Measurements from ENCODE around the gene MAGOH. TPM values are rescaled to one million over a fixed set of nuclear protein-coding genes. Genes with fewer than 3 reads are reported as not detected.

Gene MAGOH
- total and polyA plus RNA-seq, 4 donors: 16.4 to 32.5 (median 26.5) TPM

DNA sequence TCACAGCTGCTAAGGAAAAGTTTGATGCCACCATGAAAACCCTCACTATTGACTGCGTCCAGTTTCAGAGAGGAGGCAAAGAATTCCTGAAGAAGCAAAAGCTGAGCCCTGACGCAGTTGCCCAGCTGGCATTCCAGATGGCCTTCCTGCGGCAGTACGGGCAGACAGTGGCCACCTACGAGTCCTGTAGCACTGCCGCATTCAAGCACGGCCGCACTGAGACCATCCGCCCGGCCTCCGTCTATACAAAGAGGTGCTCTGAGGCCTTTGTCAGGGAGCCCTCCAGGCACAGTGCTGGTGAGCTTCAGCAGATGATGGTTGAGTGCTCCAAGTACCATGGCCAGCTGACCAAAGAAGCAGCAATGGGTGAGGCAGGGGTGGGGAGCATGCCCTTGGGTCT, 27.4 kb downstream of the MAGOH start:
- no peak overlapping the region for H3K4me3 ChIP-seq (ENCODE audit: low read depth in 1 of 3, low read length in 3 of 3)
- no peak overlapping the region for H3K9ac ChIP-seq (ENCODE audit: low read depth in 1 of 2, low read length in 2 of 2)
- no peaks in the 10 kb centered on the region for H3K27me3 ChIP-seq (ENCODE audit: control insufficient read depth in 4 of 4, insufficient read depth in 4 of 4, low read length in 3 of 4)
- no peak for DNase-seq (ENCODE audit: low spot score)
- H3K4me1 ChIP-seq (ENCODE audit: control insufficient read depth in 4 of 4, insufficient read depth in 4 of 4, low read length in 3 of 4): no peaks in the 10 kb centered on the region
- 97% methylated on average over 11 of the region's 11 CpGs for WGBS
- peaks cover 0 to 4% (median under 1%) of the 10 kb centered on the region in 4 donors for H3K9me3 ChIP-seq (ENCODE audit: control insufficient read depth in 4 of 4, low read length in 3 of 4)
- H3K36me3 ChIP-seq (ENCODE audit: control insufficient read depth in 4 of 4, insufficient read depth in 3 of 4, low read depth in 1 of 4, low read length in 3 of 4): peaks cover 21 to 75% (median 65%) of the 10 kb centered on the region in 4 donors
- TF ChIP-seq, protein P1, sequence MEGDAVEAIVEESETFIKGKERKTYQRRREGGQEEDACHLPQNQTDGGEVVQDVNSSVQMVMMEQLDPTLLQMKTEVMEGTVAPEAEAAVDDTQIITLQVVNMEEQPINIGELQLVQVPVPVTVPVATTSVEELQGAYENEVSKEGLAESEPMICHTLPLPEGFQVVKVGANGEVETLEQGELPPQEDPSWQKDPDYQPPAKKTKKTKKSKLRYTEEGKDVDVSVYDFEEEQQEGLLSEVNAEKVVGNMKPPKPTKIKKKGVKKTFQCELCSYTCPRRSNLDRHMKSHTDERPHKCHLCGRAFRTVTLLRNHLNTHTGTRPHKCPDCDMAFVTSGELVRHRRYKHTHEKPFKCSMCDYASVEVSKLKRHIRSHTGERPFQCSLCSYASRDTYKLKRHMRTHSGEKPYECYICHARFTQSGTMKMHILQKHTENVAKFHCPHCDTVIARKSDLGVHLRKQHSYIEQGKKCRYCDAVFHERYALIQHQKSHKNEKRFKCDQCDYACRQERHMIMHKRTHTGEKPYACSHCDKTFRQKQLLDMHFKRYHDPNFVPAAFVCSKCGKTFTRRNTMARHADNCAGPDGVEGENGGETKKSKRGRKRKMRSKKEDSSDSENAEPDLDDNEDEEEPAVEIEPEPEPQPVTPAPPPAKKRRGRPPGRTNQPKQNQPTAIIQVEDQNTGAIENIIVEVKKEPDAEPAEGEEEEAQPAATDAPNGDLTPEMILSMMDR (IDR thresholded peaks at IDR 0.05; ENCODE audit: low read depth, low read length, missing input control): no peak
- no peak for TF ChIP-seq SP1 (IDR thresholded peaks at IDR 0.05)
- no peak for TF ChIP-seq HNF4G (IDR thresholded peaks at IDR 0.05)
- no peak for TF ChIP-seq JUND (IDR thresholded peaks at IDR 0.05)
- no peak for TF ChIP-seq NR2F2 (IDR thresholded peaks at IDR 0.05)
- no peak for TF ChIP-seq RXRA (IDR thresholded peaks at IDR 0.05)
- TF ChIP-seq FOXA1 (IDR thresholded peaks at IDR 0.05): no peak
- TF ChIP-seq YY1 (IDR thresholded peaks at IDR 0.05): no peak
- no peak for TF ChIP-seq EGR1 (IDR thresholded peaks at IDR 0.05; ENCODE audit: low read depth in 2 of 2)
- no peak for TF ChIP-seq REST (IDR thresholded peaks at IDR 0.05)
- TF ChIP-seq GABPA (IDR thresholded peaks at IDR 0.05 in 1 of 2, conservative IDR thresholded peaks at IDR 0.05 in 1 of 2): no peak
- TF ChIP-seq TAF1 (conservative IDR thresholded peaks at IDR 0.05): no peak
- H3K27ac ChIP-seq (ENCODE audit: low read depth in 1 of 2, low read length in 2 of 2): no peak overlapping the region

GRCh38 chr1:53210352-53210751, 28.0 kb downstream of the MAGOH start:
- no peaks in the 10 kb centered on the region for H3K4me1 ChIP-seq (ENCODE audit: control insufficient read depth in 4 of 4, insufficient read depth in 4 of 4, low read length in 3 of 4)
- H3K4me3 ChIP-seq (ENCODE audit: low read depth in 1 of 3, low read length in 3 of 3): no peak overlapping the region
- no peaks in the 10 kb centered on the region for H3K27me3 ChIP-seq (ENCODE audit: control insufficient read depth in 4 of 4, insufficient read depth in 4 of 4, low read length in 3 of 4)
- H3K36me3 ChIP-seq (ENCODE audit: control insufficient read depth in 4 of 4, insufficient read depth in 3 of 4, low read depth in 1 of 4, low read length in 3 of 4): peaks cover 21 to 77% (median 69%) of the 10 kb centered on the region in 4 donors
- TF ChIP-seq, protein P2, sequence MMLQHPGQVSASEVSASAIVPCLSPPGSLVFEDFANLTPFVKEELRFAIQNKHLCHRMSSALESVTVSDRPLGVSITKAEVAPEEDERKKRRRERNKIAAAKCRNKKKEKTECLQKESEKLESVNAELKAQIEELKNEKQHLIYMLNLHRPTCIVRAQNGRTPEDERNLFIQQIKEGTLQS (IDR thresholded peaks at IDR 0.05): no peak
- TF ChIP-seq HNF4A (conservative IDR thresholded peaks at IDR 0.05): no peak
- no peak overlapping the region for H3K9ac ChIP-seq (ENCODE audit: low read depth in 1 of 2, low read length in 2 of 2)
- 96% methylated on average over 7 of the region's 7 CpGs for WGBS
- peaks cover 0 to 6% (median under 1%) of the 10 kb centered on the region in 4 donors for H3K9me3 ChIP-seq (ENCODE audit: control insufficient read depth in 4 of 4, low read length in 3 of 4)
- no peak overlapping the region for H3K27ac ChIP-seq (ENCODE audit: low read depth in 1 of 2, low read length in 2 of 2)
- no peak for DNase-seq (ENCODE audit: low spot score)

DNA sequence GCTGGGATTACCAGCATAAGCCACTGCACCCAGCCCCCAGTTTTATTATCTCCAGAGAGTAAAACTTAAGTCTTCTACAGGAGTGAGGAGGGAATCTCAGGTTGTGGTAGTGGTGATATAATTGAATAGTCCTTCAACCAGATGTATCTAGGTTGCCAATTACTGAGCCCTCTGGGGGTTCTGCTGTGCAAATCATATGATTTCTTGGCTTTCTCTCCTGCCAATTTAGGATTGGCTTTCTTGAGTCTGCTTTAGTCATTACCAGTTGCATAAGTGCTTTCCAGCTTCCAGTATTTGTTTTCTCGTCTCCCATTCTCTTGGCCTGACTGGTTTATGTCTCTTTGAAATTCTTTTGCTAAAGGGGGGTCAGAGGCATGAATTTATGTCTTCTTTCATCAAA, 30.6 kb downstream of the MAGOH start:
- H3K4me3 ChIP-seq (ENCODE audit: low read depth in 1 of 3, low read length in 3 of 3): no peak overlapping the region
- H3K27me3 ChIP-seq (ENCODE audit: control insufficient read depth in 4 of 4, insufficient read depth in 4 of 4, low read length in 3 of 4): no peaks in the 10 kb centered on the region
- WGBS: 89% methylated on average over 1 of the region's 1 CpG
- TF ChIP-seq, protein P3, sequence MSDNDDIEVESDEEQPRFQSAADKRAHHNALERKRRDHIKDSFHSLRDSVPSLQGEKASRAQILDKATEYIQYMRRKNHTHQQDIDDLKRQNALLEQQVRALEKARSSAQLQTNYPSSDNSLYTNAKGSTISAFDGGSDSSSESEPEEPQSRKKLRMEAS (IDR thresholded peaks at IDR 0.05): no peak
- no peak for TF ChIP-seq RXRA (IDR thresholded peaks at IDR 0.05)
- TF ChIP-seq, protein P2 (IDR thresholded peaks at IDR 0.05): no peak
- TF ChIP-seq FOXA1 (IDR thresholded peaks at IDR 0.05): no peak
- TF ChIP-seq TAF1 (conservative IDR thresholded peaks at IDR 0.05): no peak
- TF ChIP-seq FOXA2 (IDR thresholded peaks at IDR 0.05): no peak
- TF ChIP-seq, protein P1 (IDR thresholded peaks at IDR 0.05; ENCODE audit: low read depth, low read length, missing input control): no peak
- TF ChIP-seq NR2F2 (IDR thresholded peaks at IDR 0.05): no peak
- no peak for TF ChIP-seq JUND (IDR thresholded peaks at IDR 0.05)
- TF ChIP-seq YY1 (IDR thresholded peaks at IDR 0.05): no peak

More for the DNA sequence above, 30.6 kb downstream of the MAGOH start:
- Histone ChIP-seq H3K36me3 (ENCODE audit: control insufficient read depth in 4 of 4, insufficient read depth in 3 of 4, low read depth in 1 of 4, low read length in 3 of 4) (peaks cover 21 to 80% (median 72%) of the 10 kb centered on the region in 4 donors), H3K9me3 (ENCODE audit: control insufficient read depth in 4 of 4, low read length in 3 of 4) (peaks cover 0 to 6% (median under 1%) of the 10 kb centered on the region in 4 donors), H3K27ac (ENCODE audit: low read depth in 1 of 2, low read length in 2 of 2) (no peak overlapping the region), H3K4me1 (ENCODE audit: control insufficient read depth in 4 of 4, insufficient read depth in 4 of 4, low read length in 3 of 4) (no peaks in the 10 kb centered on the region), H3K9ac (ENCODE audit: low read depth in 1 of 2, low read length in 2 of 2) (no peak overlapping the region)
- DNase-seq (ENCODE audit: low spot score): no peak
